ENCODE data around the gene KIAA0232.

- TF ChIP-seq POLR2A (IDR thresholded peaks at IDR 0.05) (no peak), CTCF (IDR thresholded peaks at IDR 0.05) (no peak)
Measured at GRCh38 chr4:6733358-6734164, 49.0 kb upstream of the KIAA0232 start.
